ENCODE results near the gene MOGAT3. TPM values are rescaled to one million over a fixed set of nuclear protein-coding genes. Genes with fewer than 3 reads are reported as not detected.

Gene MOGAT3
- total RNA-seq, 1 experiment from 2014 or later, result 6.3 TPM

GRCh38 chr7:101218236-101219125 lies 17.6 kb upstream of the MOGAT3 start:
- Histone ChIP-seq H3K9me3 (no peaks in the 10 kb centered on the region), H3K27me3 (replicated peaks; ENCODE audit: control insufficient read depth, insufficient read depth, low read length) (no peaks in the 10 kb centered on the region), H3K4me1 (peaks cover 22% of the 10 kb centered on the region), H3K36me3 (ENCODE audit: control insufficient read depth, insufficient read depth, low read length) (peaks cover 3% of the 10 kb centered on the region; the same call in 1 of the 2 replicates), H3K4me3 (ENCODE audit: low read depth, low read length) (peak overlapping the region; percentile 75)
- H3K27me3 Mint-ChIP-seq (ENCODE audit: insufficient read depth, unreplicated experiment), result no peaks in the 10 kb centered on the region
- DNase-seq, result peak in 1 of 2 experiments; percentile 75
- intact Hi-C loops (cut with micrococcal nuclease; ENCODE audit: unreplicated experiment), result loop anchor here (1.0 to 2.0 kb wide), 4 partner anchors 14 to 34 kb away; partner anchors contain the start of gene MOGAT3
- peak overlapping the region; percentile 81 for H3K27ac Mint-ChIP-seq (ENCODE audit: unreplicated experiment)
- BruUV-seq (replicated peaks), result TSS peak; percentile 76
- ChIA-PET CTCF (interaction anchor here (0.6 to 2.8 kb wide), 15 partner anchors 10 to 715 kb away, joined by 3 to 49 read pairs (median 4); partner anchors contain the start of genes FIS1 and SERPINE1), POLR2A (interaction anchor here (0.6 to 2.0 kb wide), 11 partner anchors 10 to 146 kb away, joined by 3 to 15 read pairs (median 6); partner anchors contain the start of genes FIS1, MOGAT3 and VGF)
- H3K9me3 Mint-ChIP-seq (ENCODE audit: unreplicated experiment), result no peaks in the 10 kb centered on the region
- TF ChIP-seq CTCF (IDR thresholded peaks at IDR 0.05; ENCODE audit: insufficient read depth in 1 of 2, low read depth in 1 of 2, low read length in 1 of 2, severe bottlenecking in 1 of 2, unreplicated experiment in 1 of 2), result no peak
- H3K4me1 Mint-ChIP-seq (ENCODE audit: low read depth, unreplicated experiment), result peaks cover 30% of the 10 kb centered on the region
- H3K36me3 Mint-ChIP-seq (ENCODE audit: insufficient read depth, unreplicated experiment), result peaks cover 43% of the 10 kb centered on the region
- peak overlapping the region; percentile 83 for H3K4me3 Mint-ChIP-seq (ENCODE audit: unreplicated experiment)

- ChIA-PET CTCF (interaction anchor here (0.5 to 2.8 kb wide), 22 partner anchors 9 to 715 kb away, joined by 3 to 49 read pairs (median 4); partner anchors contain the start of genes FIS1 and SERPINE1), POLR2A (interaction anchor here (0.6 to 2.0 kb wide), 13 partner anchors 11 to 1181 kb away, joined by 3 to 15 read pairs (median 6); partner anchors contain the start of genes FIS1, MOGAT3, UFSP1 and VGF)
- Histone ChIP-seq H3K4me3 (ENCODE audit: low read depth, low read length) (peak within 1 kb of the TSS; percentile 75), H3K9me3 (no peaks in the 10 kb centered on the region), H3K27me3 (replicated peaks; ENCODE audit: control insufficient read depth, insufficient read depth, low read length) (no peaks in the 10 kb centered on the region), H3K4me1 (peaks cover 22% of the 10 kb centered on the region), H3K36me3 (ENCODE audit: control insufficient read depth, insufficient read depth, low read length) (peaks cover 3% of the 10 kb centered on the region; the same call in 1 of the 2 replicates)
- Mint-ChIP-seq H3K36me3 (ENCODE audit: insufficient read depth, unreplicated experiment) (peaks cover 41% of the 10 kb centered on the region), H3K4me3 (ENCODE audit: unreplicated experiment) (peak within 1 kb of the TSS; percentile 83), H3K27ac (ENCODE audit: unreplicated experiment) (peak within 1 kb of the TSS; percentile 81), H3K4me1 (ENCODE audit: low read depth, unreplicated experiment) (peaks cover 30% of the 10 kb centered on the region), H3K9me3 (ENCODE audit: unreplicated experiment) (no peaks in the 10 kb centered on the region), H3K27me3 (ENCODE audit: insufficient read depth, unreplicated experiment) (no peaks in the 10 kb centered on the region)
- peak; percentile 43 to 48 for TF ChIP-seq CTCF (IDR thresholded peaks at IDR 0.05; ENCODE audit: insufficient read depth in 1 of 2, low read depth in 1 of 2, low read length in 1 of 2, severe bottlenecking in 1 of 2, unreplicated experiment in 1 of 2)
- DNase-seq, result peak; percentile 95 to 97
- intact Hi-C loops (cut with micrococcal nuclease; ENCODE audit: unreplicated experiment), result loop anchor here (1.0 to 2.0 kb wide), 4 partner anchors 15 to 35 kb away; partner anchors contain the start of gene MOGAT3
- BruUV-seq (replicated peaks), result no TSS peak
Observed at GRCh38 chr7:101217388-101218235, 16.8 kb upstream of the MOGAT3 start, which contains the start of the genes PLOD3 and ZNHIT1. PLOD3 (minus strand) TSS chr7:101217581; CDS start chr7:101217274, 307 bp downstream. ZNHIT1 (plus strand) TSS chr7:101218165; CDS start chr7:101218196, 31 bp downstream.

Measured in Caco-2 (cell line).